ENCODE results near the gene BICC1.

DNA sequence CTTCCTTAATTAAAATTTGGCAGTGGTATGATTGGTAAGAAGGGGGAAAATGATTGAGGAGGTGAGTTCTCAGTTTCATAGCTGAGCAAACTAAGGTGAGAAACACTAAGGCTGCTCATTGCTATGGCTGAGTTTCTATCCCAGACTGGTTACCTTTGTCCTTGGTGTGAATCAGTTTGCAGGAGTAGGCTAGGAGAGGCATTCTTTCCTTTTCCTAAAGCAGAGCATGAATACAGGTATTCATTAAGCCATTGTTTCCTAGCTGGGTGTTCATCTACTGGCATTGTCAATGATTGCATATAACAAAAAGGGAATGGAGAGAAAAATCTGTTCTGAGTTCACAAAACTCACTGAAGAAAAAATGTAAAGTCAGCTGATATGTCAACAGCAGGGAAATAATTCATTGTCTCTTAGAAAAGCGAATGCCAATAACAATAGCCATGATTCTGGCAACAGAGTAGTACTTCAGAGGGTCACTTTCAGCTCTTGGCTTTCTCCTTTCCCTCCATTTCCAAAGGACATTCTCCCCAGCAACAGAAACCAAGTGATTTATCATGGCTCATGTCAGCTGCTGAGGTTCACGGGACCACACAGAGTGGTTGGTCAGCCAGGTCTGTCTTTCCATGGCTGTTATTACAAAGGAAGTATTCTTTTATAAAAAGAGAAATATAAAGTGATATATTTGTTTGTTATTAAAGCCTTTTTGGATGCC lies 234.0 kb downstream of the BICC1 start:
- TF ChIP-seq, protein P1, sequence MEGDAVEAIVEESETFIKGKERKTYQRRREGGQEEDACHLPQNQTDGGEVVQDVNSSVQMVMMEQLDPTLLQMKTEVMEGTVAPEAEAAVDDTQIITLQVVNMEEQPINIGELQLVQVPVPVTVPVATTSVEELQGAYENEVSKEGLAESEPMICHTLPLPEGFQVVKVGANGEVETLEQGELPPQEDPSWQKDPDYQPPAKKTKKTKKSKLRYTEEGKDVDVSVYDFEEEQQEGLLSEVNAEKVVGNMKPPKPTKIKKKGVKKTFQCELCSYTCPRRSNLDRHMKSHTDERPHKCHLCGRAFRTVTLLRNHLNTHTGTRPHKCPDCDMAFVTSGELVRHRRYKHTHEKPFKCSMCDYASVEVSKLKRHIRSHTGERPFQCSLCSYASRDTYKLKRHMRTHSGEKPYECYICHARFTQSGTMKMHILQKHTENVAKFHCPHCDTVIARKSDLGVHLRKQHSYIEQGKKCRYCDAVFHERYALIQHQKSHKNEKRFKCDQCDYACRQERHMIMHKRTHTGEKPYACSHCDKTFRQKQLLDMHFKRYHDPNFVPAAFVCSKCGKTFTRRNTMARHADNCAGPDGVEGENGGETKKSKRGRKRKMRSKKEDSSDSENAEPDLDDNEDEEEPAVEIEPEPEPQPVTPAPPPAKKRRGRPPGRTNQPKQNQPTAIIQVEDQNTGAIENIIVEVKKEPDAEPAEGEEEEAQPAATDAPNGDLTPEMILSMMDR (IDR thresholded peaks at IDR 0.05 in 4 of 5, conservative IDR thresholded peaks at IDR 0.05 in 1 of 5): no peak
- no peak for TF ChIP-seq POLR2A (IDR thresholded peaks at IDR 0.05)
